Loucy (cell line): ENCODE data around the gene RING1.
"Not testable (repeated sequence)": the region's sequence is repeated elsewhere in the genome, so short reads cannot be mapped to it uniquely, and the experiment has no call there.

Source experiments
- H2AFZ ChIP-seq: fragments of 200-600 bp; sonication (generic); 2 replicates; pipeline ENCODE4 v1.6.0; 2016; ENCODE audit warnings: antibody characterized with exemption, mild to moderate bottlenecking, low read length, moderate library complexity
- H3F3A ChIP-seq: fragments of 200-600 bp; 2 replicates; pipeline ENCODE4 v1.6.0; 2016; ENCODE audit warnings: antibody characterized with exemption, low read depth, mild to moderate bottlenecking
- H3K27me3 ChIP-seq: fragments of 200-600 bp; sonication (generic); 2 replicates; pipeline ENCODE4 v1.6.1; 2014; ENCODE audit warnings: low read length, mild to moderate bottlenecking; ENCODE audit not compliant: insufficient read depth, poor library complexity, severe bottlenecking
- H3K36me3 ChIP-seq: fragments of 200-600 bp; sonication (generic); 2 replicates; pipeline ENCODE4 v1.6.1; 2016; ENCODE audit warnings: low read length; ENCODE audit not compliant: insufficient read depth
- H3K4me1 ChIP-seq: fragments of 200-600 bp; sonication (generic); 2 replicates; pipeline ENCODE4 v1.5.1; 2014; ENCODE audit warnings: low read length, mild to moderate bottlenecking; ENCODE audit not compliant: insufficient read depth, poor library complexity, severe bottlenecking
- H3K4me2 ChIP-seq: fragments of 200-600 bp; sonication (generic); 2 replicates; pipeline ENCODE4 v1.6.0; 2014; ENCODE audit warnings: antibody characterized with exemption, low read length, low read depth, mild to moderate bottlenecking; ENCODE audit not compliant: poor library complexity, severe bottlenecking
- H3K4me3 ChIP-seq: fragments of 200-600 bp; sonication (generic); 2 replicates; pipeline ENCODE4 v1.5.1; 2014; ENCODE audit warnings: low read length, mild to moderate bottlenecking, mixed read lengths; ENCODE audit not compliant: poor library complexity, severe bottlenecking
- H3K79me2 ChIP-seq: fragments of 200-600 bp; sonication (generic); 2 replicates; pipeline ENCODE4 v1.6.1; 2014; ENCODE audit warnings: low read length; ENCODE audit not compliant: insufficient read depth
- H3K9ac ChIP-seq: fragments of 200-600 bp; sonication (generic); 2 replicates; pipeline ENCODE4 v1.6.0; 2014; ENCODE audit warnings: mild to moderate bottlenecking, low read depth, low read length, moderate library complexity; ENCODE audit not compliant: poor library complexity, severe bottlenecking
- H3K9me2 ChIP-seq: fragments of 200-600 bp; sonication (generic); replicated peaks from 2 replicates; pipeline ENCODE4 v1.6.1; 2016; ENCODE audit warnings: low read depth, low read length, mixed read lengths
- H3K9me3 ChIP-seq: fragments of 200-600 bp; sonication (generic); 2 replicates; pipeline ENCODE4 v1.6.1; 2014; ENCODE audit warnings: mild to moderate bottlenecking, antibody characterized with exemption, low read length, low read depth; ENCODE audit not compliant: insufficient read depth
- H4K20me1 ChIP-seq: fragments of 200-600 bp; sonication (generic); 2 replicates; pipeline ENCODE4 v1.6.0; 2014; ENCODE audit warnings: antibody characterized with exemption, low read length, mild to moderate bottlenecking; ENCODE audit not compliant: insufficient read depth, poor library complexity, severe bottlenecking
- CTCF ChIP-seq: fragments of 200-600 bp; sonication (generic); conservative IDR thresholded peaks from 2 replicates; pipeline ENCODE4 v1.5.1; 2014; ENCODE audit warnings: mild to moderate bottlenecking, antibody characterized with exemption, low read length
- EZH2phosphoT487 ChIP-seq: fragments of 200-600 bp; IDR thresholded peaks from 2 replicates; pipeline ENCODE4 v1.6.1; 2018; ENCODE audit warnings: antibody characterized with exemption, mild to moderate bottlenecking, moderate library complexity, borderline replicate concordance

The RING1 gene

GRCh38 chr6:33216117-33216649 is 7.9 kb downstream of the RING1 start:
- Histone ChIP-seq H3K9ac (no peak overlapping the region), H3K36me3 (no peaks in the 10 kb centered on the region), H2AFZ (no peak overlapping the region), H3K9me3 (no peaks in the 10 kb centered on the region), H3K27me3 (no peaks in the 10 kb centered on the region), H3F3A (no peaks in the 10 kb centered on the region), H3K79me2 (no peaks in the 10 kb centered on the region), H3K4me1 (no peaks in the 10 kb centered on the region), H3K4me3 (no peak overlapping the region), H3K4me2 (no peak overlapping the region), H3K9me2 (no peaks in the 10 kb centered on the region), H4K20me1 (no peaks in the 10 kb centered on the region)
- TF ChIP-seq CTCF (no peak), EZH2phosphoT487 (no peak)

- Histone ChIP-seq H3K79me2 (no peaks in the 10 kb centered on the region), H3K4me1 (no peaks in the 10 kb centered on the region), H3K4me2 (no peak overlapping the region), H3K9ac (no peak overlapping the region), H3K27me3 (no peaks in the 10 kb centered on the region), H2AFZ (no peak overlapping the region), H3K4me3 (no peak overlapping the region), H3K9me2 (no peaks in the 10 kb centered on the region), H3K36me3 (no peaks in the 10 kb centered on the region), H3K9me3 (no peaks in the 10 kb centered on the region), H3F3A (no peaks in the 10 kb centered on the region), H4K20me1 (no peaks in the 10 kb centered on the region)
- no peak for TF ChIP-seq CTCF
- no peak for TF ChIP-seq EZH2phosphoT487
Measured at GRCh38 chr6:33217246-33217645, 8.9 kb downstream of the RING1 start.

- H3F3A ChIP-seq, result no peaks in the 10 kb centered on the region
- no peaks in the 10 kb centered on the region for H3K27me3 ChIP-seq
- no peak overlapping the region for H3K4me3 ChIP-seq
- no peaks in the 10 kb centered on the region for H3K4me1 ChIP-seq
- no peak overlapping the region for H3K9ac ChIP-seq
- TF ChIP-seq EZH2phosphoT487, result no peak
- no peak for TF ChIP-seq CTCF
- no peaks in the 10 kb centered on the region for H4K20me1 ChIP-seq
- no peak overlapping the region for H2AFZ ChIP-seq
- H3K9me2 ChIP-seq, result no peaks in the 10 kb centered on the region
- H3K79me2 ChIP-seq, result no peaks in the 10 kb centered on the region
- no peaks in the 10 kb centered on the region for H3K36me3 ChIP-seq
- H3K9me3 ChIP-seq, result no peaks in the 10 kb centered on the region
- no peak overlapping the region for H3K4me2 ChIP-seq
Measured at GRCh38 chr6:33217681-33218080, 9.4 kb downstream of the RING1 start.

- not testable (repeated sequence) for H3K9ac ChIP-seq, H2AFZ ChIP-seq, H3F3A ChIP-seq, H3K4me1 ChIP-seq, H4K20me1 ChIP-seq, H3K9me2 ChIP-seq, H3K9me3 ChIP-seq, H3K27me3 ChIP-seq, H3K4me2 ChIP-seq, H3K4me3 ChIP-seq, H3K79me2 ChIP-seq, H3K36me3 ChIP-seq
Measured at GRCh38 chr6:33226503-33227120, 18.3 kb downstream of the RING1 start.
